Adipose tissue (tissue), 3 donors: ENCODE results near the gene AHRR. TPM values are rescaled to one million over a fixed set of nuclear protein-coding genes. Genes with fewer than 3 reads are reported as not detected.
"Not testable (repeated sequence)": the region's sequence is repeated elsewhere in the genome, so short reads cannot be mapped to it uniquely, and the experiment has no call there.

ENCODE experiments used
- H3K27ac ChIP-seq: one replicate; pipeline ENCODE4 v1.5.1; 2013; ENCODE audit warnings: low read depth, low read length
- WGBS, 3 donors: extraction: QIAGEN DNeasy Blood & Tissue Kit; methylation state at CpG; one replicate each; pipeline ENCODE4 v1.1.7; 2013; 5-methylcytosine and 5-hydroxymethylcytosine counted together
- polyA plus RNA-seq, 3 donors: library from polyadenylated mRNA; stranded (reverse); fragments of 200-250 nt; gene quantifications; one replicate each; pipeline ENCODE4 v1.2.3, GENCODE V29; 2013
- donor health status: healthy with polysubstance abuse.
- donor health status: Bipolar disorder and iron deficiency.
- donor health status: healthy.

AHRR gene
- polyA plus RNA-seq, 3 donors = 0.11 to 1.5 (median 0.28) TPM

DNA sequence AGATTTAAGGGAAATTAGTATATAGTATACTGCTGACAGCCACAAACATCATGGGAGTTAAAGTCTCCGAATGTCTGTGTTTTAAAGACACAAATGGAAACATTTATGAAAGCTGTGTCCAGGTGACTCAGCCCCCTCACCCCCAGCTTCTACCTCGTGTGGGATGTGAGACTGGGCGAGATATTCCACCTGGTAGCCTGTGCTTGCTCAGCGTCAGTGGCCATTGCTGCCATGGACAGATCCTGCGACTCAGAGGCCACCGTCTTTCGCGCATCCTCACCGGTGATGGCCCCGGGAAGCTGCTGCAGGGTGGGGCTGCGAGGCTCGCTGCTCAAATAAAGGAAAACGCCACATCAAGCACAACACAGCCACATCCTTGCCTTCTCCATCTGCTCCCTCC is 90.2 kb downstream of the AHRR start:
- no peak overlapping the region for H3K27ac ChIP-seq
- 69 to 85% (median 77%) methylated on average over 13 of the region's 13 CpGs for WGBS, 3 donors

DNA sequence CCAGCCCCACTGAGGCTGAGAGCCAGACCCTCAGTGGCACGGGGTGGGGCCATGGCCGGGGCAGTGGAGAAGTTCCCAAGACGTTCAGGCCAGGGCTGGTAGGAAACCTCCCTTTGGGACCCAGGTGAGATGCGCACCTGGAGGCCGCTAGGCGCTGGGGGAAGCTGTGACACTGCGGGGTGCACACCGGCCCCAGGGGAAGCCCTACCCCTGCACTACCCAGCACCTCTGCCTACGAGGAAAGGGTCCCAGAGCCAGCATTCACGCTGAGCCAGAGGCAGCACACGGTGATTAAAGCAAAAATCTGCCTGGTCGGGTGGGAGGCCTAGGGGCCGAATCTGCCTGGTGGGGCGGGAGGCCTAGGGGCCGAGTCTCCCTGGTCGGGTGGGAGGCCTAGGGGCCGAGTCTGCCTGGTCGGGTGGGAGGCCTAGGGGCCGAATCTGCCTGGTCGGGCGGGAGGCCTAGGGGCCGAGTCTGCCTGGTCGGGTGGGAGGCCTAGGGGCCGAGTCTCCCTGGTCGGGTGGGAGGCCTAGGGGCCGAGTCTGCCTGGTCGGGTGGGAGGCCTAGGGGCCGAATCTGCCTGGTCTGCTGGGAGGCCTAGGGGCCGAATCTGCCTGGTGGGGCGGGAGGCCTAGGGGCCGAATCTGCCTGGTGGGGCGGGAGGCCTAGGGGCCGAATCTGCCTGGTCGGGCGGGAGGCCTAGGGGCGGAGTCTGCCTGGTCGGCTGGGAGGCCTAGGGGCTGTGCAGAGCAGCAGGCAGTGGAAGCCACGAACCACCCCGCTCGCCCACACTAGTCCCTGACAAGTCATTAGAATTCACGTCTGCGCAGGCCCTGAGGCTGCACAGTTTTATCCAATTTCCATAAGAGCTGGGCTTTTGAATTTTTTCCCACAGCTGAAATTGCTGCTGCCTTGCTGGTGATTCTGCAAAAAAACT is 93.7 kb downstream of the AHRR start:
- WGBS, 3 donors = 79 to 88% (median 86%) methylated on average over 39 to 42 of the region's 42 CpGs
- H3K27ac ChIP-seq = not testable (repeated sequence)

DNA sequence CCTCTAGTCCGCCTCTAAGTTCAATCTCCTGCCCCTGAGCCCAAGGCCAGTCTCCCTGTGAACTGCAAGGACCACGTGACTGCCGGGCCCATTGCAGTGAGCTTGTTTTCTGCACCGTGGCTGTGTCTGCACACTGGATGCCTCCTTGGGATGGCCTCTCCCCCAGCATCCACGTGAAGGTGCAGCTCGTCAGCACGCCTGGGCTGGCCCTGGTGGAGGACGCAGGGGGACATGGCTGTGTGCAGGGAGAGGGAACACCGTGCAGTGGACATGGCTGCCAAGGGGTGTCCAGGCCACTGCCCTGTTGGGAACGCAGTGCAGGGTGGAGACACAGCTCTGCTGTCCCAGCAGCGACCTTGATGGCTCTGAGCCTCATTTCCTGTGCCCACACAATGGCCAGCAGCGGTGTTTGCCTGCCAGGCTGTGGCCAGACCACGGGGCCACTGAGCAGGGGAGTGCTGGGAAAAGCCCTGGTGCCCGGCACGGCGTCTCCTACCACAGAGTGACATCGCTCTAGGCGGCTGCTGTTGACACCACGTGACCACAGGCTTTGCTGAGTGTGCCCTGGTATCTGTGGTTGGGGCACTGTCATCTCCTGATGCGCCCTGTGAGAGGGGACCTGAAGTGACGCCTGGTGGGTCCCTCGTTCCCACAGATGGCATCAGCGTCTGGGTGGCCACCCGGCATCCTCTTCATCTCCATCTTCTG is 94.6 kb downstream of the AHRR start:
- 75 to 87% (median 82%) methylated on average over 22 to 24 of the region's 24 CpGs for WGBS, 3 donors
- H3K27ac ChIP-seq = no peak overlapping the region

DNA sequence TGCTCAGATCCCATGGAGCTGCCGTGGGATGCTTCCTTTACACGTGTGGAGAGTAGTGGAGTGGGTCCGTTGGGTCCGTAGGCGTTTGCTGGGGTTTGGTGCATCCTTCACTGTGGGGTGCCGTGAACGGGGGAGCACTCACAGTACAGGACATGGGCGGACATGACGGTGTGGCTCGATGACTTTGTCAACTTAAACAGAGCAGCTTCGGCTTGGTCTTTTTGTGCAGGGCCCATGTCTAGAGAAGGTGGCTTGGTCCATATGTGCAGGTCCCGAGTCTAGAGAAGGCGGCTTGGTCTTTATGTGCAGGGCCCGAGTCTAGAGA is 95.1 kb downstream of the AHRR start:
- WGBS, 3 donors = 94 to 98% (median 96%) methylated on average over 14 of the region's 14 CpGs
- H3K27ac ChIP-seq = no peak overlapping the region

DNA sequence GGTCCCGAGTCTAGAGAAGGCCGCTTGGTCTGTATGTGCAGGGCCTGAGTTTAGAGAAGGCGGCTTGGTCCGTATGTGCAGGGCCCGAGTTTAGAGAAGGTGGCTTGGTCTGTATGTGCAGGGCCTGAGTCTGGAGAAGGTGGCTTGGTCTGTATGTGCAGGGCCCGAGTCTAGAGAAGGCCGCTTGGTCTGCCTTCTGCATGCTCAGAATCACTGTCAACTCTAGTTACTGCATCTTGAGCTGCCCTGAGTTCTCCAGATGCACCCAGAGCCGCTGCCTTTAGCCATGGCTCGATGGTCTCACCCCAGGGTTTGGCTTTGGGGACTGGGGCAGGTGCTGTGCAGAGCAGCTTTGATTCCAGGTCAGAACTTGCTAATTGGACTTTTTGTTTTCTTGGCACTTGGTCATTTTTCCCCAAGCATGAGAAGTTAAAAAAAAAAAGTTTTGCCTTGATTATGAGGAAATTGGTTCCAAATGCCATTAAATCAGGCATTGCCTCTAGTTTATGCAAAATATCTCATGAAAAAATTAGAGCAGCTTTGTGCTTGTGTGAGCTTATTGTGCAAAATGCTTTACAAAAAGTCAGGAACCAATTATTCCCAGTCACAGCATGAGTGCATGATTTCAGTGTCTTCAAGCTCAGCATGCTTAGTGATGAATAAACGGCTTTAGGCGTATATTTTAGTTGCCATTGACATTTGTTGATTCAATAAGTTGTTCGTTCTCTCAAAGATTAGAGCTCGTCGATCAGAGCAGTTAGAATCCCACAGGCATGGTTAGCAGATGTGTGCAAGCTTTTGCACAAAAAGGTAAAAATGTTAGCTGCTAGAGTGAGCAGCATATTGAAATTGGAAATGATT is 96.0 kb downstream of the AHRR start:
- H3K27ac ChIP-seq = no peak overlapping the region
- WGBS, 3 donors = 84 to 90% (median 89%) methylated on average over 14 of the region's 14 CpGs

DNA sequence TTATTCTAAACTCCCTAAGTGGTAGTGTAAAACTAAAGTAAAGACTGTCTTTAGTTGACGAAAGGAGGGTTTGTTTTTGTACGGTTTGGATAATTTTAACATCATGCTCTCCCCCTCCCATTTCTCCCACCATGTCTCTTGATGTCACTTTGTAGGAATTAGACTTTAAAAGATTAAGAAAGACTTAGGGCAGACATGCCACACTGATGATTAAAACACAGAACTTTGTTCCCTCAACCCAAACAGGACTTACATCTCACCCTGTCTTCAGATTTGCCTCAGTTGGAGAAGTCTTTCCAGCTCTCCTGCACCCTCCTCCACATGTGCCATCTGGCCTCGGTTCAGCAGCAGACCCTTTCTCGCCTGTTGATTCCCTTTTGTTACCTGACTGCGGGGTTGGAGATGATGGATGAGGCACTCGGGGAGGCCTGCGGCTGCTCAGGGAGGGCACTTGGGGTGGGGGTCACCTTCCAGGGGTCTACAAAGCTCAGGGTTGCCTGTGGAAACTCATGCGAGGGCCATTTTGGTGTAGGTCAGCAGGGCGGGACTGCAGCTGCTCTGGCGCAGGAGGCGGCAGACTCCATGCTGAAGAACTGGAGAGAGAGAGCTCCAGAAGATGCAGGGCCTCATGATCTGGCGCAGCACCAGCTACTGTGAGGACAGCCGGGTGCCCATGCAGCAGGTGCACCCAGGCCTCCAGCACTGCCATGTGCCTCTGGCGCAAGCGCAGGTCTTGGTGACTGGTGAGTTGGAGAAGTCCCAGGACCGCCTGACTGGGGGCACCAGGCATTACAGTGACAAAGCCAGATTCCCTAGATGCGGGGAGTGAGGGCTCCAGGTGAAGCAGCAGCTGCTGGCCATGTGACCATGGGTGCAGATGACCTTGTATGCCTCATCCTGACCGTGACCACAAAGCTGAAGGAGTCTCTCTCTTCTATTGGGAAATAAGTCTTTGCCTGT is 96.9 kb downstream of the AHRR start:
- WGBS, 3 donors = 82 to 88% (median 83%) methylated on average over 18 of the region's 18 CpGs
- no peak overlapping the region for H3K27ac ChIP-seq

DNA sequence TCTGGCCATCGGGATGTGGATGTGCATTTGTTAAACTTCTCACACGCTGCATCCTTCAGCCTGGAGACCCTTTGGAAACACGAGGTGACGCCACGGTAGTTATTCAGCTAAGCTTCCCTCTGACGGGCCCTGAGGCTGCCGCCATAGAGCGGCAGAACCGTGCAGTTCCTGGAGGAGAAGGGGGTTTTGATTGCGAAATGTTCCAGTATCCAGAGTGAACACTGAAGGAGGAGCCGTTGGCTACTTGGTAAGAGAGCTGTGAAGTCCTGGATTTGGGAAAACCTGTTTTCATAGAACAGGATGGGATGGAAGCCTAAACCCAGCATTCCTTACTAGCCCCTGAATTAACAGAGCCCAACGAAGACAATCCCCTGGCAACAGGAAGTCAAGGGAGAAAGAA is 98.5 kb downstream of the AHRR start:
- no peak overlapping the region for H3K27ac ChIP-seq
- WGBS, 3 donors = 64 to 75% (median 74%) methylated on average over 12 of the region's 12 CpGs

DNA sequence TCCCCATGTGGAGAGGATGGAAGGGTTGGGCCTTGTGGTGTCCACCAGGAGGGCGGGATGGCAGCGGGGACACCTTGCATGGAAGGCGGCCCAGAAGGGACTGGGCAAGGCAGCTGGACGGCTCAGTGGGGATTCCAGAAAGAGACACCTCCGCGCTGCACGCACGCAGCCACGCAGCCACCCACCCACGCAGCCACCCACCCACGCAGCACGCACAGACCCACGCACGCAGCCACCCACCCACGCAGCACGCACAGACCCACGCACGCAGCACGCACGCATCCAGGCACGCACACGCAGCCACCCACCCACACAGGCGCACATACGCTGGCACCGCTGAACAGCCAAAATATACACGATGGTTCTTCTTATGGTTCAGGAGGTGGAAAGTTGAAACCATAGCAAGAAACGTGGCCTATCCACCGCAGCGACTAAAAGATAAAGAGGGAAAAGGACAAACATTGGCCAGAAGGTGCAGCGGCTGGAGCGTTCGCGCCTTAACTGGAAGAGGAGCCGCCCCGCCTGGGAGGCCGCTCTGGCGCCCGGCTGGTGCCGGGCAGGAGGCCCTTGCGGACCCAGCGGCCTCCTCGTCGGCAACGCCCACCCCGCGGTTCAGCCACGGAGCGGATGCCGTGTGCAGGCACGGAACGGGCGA is 99.2 kb downstream of the AHRR start:
- H3K27ac ChIP-seq = no peak overlapping the region
- WGBS, 3 donors = 89 to 94% (median 94%) methylated on average over 50 to 52 of the region's 52 CpGs

DNA sequence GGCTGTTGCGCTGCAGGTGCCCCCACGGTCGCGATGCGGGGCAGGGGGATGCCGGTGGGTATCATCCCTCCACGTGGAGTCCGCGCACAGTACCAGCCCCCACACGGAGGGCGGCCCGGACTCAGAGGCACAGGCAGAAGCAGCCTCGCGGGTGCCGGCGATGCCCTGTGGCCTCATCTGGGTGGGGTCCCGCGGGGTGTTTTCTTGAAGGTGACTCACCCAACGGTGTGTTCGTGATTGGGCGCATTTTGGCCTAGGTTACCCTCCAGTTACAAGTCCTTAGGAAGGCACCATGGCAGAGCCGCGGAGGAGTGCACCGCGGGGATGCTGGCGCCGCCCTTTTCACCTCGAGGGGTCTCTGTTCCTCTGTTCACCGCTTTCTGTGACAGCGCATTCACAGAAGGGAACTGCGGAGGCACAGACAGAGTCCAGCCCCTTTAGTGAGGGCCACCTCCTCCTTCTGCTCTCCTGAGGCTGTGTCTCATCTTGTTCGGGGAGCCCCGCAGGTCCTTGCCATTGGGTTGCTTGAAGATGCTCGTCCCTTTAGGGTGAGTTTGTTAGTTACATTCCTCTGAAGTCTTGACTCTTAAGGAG is 99.9 kb downstream of the AHRR start:
- WGBS, 3 donors = 88 to 92% (median 89%) methylated on average over 34 of the region's 34 CpGs
- no peak overlapping the region for H3K27ac ChIP-seq

DNA sequence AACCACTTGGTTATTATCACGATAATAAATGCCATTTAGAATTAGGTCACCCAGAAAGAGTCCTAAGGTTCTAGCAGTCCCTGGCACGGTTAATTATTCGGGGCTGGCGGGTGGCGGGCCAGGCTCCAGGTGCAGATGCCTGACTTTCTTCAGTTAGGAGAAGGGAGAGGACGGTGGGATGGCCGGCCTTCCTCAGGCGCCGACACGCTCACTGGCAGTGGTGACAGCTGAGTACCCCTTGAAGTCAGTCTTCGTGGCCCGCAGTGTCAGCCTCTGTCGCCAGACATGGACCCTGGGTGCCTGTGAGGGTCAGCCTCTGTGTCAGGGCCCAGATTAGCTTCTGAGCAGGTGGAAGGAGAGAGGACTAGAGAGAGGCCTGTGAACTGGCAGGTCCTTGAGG is 100.4 kb downstream of the AHRR start:
- H3K27ac ChIP-seq = no peak overlapping the region
- WGBS, 3 donors = 89 to 95% (median 93%) methylated on average over 13 of the region's 13 CpGs

DNA sequence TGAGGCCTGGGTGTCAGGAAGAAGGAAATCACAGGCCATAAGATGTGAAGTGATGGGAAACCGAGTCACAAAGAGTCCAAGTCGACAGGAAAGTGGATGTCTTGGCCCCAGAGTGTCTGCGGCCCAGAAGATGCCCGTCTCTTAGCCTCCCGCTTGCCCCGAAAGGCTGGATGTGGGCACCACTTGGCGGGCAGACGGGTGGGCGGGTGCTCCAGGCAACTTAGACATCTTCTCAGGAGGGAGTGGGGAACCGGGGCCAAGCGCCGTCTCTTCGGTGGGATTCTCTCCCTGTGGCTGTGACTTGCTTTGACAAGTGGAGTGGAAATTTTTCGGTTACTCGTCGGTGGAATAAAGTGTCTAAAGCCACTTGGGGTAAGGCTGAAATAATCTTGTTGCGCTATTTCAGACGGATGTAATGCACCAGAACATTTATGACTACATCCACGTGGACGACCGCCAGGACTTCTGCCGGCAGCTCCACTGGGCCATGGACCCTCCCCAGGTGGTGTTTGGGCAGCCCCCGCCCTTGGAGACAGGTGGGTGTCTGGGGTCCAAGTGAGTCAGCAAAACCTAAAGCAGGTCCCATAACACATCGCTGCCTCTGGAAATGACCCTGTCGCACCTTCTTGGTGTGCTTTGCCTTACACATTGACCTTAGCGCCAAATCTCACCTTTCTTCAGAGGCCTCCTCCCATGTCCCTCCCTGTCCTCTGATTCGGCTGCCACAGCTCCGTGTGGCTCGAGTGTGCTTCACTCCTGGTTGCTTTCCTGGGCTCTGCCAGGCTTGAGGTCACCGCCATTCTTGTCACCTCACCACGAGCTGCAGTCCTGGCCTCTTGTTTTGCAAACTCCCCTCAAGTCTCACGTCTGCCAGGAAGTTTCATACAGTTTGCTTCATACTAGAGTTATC is 101.1 kb downstream of the AHRR start:
- H3K27ac ChIP-seq = no peak overlapping the region
- WGBS, 3 donors = 81 to 86% (median 84%) methylated on average over 30 to 32 of the region's 32 CpGs

DNA sequence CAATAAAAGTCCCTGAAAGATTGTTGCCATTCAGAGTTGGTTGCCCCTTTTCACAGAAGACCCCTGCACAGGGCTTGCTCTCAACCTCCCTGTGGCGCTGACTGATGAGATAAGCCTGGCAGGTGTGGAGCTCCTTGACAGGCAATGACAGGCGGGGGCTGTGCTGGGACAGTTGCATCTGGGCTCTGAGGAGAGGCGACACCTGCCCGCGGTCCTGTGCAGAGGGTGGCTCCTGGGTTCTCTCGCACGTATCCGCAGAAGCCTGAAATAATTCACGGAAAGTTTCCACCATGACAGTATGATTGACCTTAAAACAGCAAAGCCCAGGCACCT is 101.7 kb downstream of the AHRR start:
- 73 to 90% (median 86%) methylated on average over 9 of the region's 9 CpGs for WGBS, 3 donors
- no peak overlapping the region for H3K27ac ChIP-seq

DNA sequence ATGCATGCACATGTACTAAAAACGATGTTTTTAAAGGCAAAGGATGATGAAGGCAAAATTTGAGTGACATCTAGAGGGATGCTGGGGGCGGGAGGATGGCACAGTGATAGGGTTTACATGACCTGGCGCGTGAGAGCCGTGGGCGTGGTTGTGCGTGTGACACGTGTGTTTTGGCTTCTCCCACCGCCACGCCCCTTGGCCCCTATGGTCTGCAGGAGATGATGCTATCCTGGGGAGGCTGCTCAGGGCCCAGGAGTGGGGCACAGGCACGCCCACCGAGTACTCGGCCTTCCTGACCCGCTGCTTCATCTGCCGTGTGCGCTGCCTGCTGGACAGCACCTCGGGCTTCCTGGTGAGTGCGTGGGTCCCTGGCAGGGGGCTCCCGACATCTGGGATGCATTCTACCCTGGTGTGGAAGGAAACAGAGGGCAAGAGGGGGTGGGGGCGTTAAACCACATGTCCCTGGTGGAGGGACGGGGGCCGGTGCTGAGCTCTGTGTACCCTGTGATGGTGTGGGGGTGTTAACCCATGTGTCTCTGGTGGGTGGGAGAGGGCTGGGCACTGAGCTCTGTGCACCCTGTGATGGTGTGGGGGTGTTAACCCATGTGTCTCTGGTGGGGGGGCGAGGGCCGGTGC is 102.2 kb downstream of the AHRR start:
- WGBS, 3 donors = 76 to 84% (median 83%) methylated on average over 24 of the region's 24 CpGs
- no peak overlapping the region for H3K27ac ChIP-seq

DNA sequence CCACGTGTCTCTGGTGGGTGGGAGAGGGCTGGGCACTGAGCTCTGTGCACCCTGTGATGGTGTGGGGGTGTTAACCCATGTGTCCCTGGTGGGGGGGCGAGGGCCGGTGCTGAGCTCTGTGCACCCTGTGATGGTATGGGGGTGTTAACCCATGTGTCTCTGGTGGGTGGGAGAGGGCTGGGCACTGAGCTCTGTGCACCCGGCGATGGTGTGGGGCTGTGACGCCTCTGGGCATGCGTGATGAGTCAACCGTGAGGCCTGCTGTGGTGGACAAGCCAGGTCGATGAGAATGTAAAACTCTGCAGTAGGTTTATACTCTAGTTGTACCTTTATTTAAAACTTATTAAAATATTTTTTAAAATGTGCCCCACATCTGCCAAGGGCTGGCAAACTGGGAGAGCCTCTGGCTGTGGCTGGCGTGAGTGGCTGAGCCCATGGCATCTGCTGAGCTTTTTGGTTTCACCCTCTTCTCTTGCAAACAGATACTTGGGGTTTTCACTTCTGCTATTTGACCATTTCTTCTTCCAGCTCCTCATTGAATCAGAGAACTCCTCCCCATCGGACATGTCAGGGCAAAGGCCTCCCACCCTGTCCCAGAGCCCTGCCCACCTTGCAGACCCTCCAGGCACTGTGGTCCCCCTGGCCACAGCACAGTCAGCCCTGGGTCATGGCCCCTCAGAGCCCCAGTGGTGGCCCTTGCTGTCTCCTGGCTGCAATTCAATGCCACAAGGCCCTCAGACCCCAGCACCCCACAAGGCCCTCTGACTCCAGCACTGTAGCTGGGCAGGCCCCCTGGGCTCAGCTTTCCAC is 103.0 kb downstream of the AHRR start:
- no peak overlapping the region for H3K27ac ChIP-seq
- WGBS, 3 donors = 80 to 86% (median 80%) methylated on average over 11 of the region's 11 CpGs

DNA sequence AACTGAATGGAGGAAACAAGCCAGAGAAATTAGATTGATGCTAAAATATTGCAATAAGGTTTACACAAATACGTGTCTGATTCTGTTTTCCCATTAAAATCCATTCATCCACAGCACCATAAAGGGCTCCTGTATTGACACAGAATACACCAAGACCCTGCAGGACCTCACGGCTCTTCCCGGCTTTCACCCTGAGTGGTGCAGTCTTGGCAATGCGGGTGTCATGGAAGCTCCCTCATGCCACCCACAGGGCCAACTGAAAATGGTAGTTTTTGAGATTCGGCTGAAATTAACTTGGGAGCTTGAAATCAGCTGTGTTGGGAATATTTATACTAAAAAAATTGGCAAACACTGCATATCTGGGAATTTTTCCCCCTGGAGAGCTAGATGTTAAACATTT is 104.2 kb downstream of the AHRR start:
- WGBS, 3 donors = 39 to 54% (median 49%) methylated on average over 5 of the region's 5 CpGs
- no peak overlapping the region for H3K27ac ChIP-seq
